Stimulated activated naive CD8-positive, alpha-beta T cell treated with anti-CD3 and anti-CD28 coated beads, Interleukin-15, amount 100 ng/mL, for 72 hours (primary cell): Measurements from ENCODE around the gene NR3C1.

Experiments
- ATAC-seq: fragments of 150-1000 bp; cut with Tn5 transposase; 2 replicates; pipeline ENCODE4 v1.10.0; 2021; ENCODE audit warnings: mild to moderate bottlenecking, moderate library complexity
- DNase-seq, 2 donors: peaks; one replicate each; pipeline ENCODE4 v3.0.0; 2021 to 2022
- H3K27ac Mint-ChIP-seq, 2 donors: one replicate each; pipeline ENCODE4 v1.8.0; 2022; ENCODE audit warnings: mild to moderate bottlenecking in 2 of 2, mixed read lengths in 2 of 2, moderate library complexity in 2 of 2
- H3K27me3 Mint-ChIP-seq: one replicate; pipeline ENCODE4 v1.8.0; 2022; ENCODE audit warnings: mixed read lengths
- H3K4me1 Mint-ChIP-seq: one replicate; pipeline ENCODE4 v1.8.0; 2022; ENCODE audit warnings: mild to moderate bottlenecking, mixed read lengths
- H3K4me3 Mint-ChIP-seq, 2 donors: one replicate each; pipeline ENCODE4 v1.8.0; 2022; ENCODE audit warnings: mild to moderate bottlenecking in 2 of 2, mixed read lengths in 2 of 2, moderate library complexity in 1 of 2
- H3K9me3 Mint-ChIP-seq, 2 donors: one replicate each; pipeline ENCODE4 v1.8.0; 2022; ENCODE audit warnings: mixed read lengths in 2 of 2

The NR3C1 gene

GRCh38 chr5:143370440-143370839 is 33.0 kb downstream of the NR3C1 start:
- peaks cover 37% of the 10 kb centered on the region for H3K4me1 Mint-ChIP-seq
- DNase-seq: no peak

GRCh38 chr5:143364061-143364460 is 39.4 kb downstream of the NR3C1 start:
- ATAC-seq: no peak
- Mint-ChIP-seq H3K27me3 (no peaks in the 10 kb centered on the region), H3K9me3 (peaks cover 9 to 18% of the 10 kb centered on the region in 2 donors), H3K4me3 (no peak overlapping the region), H3K4me1 (peaks cover 65% of the 10 kb centered on the region), H3K27ac (no peak overlapping the region)
- no peak for DNase-seq

More at GRCh38 chr5:143370440-143370839, 33.0 kb downstream of the NR3C1 start:
- Mint-ChIP-seq H3K9me3 (peaks cover 0 to 7% of the 10 kb centered on the region in 2 donors), H3K27ac (no peak overlapping the region), H3K27me3 (no peaks in the 10 kb centered on the region), H3K4me3 (no peak overlapping the region)
- ATAC-seq: no peak

- ATAC-seq: no peak
- Mint-ChIP-seq H3K4me3 (no peak overlapping the region), H3K27ac (no peak overlapping the region), H3K9me3 (peaks cover 9 to 18% of the 10 kb centered on the region in 2 donors), H3K4me1 (peaks cover 65% of the 10 kb centered on the region), H3K27me3 (no peaks in the 10 kb centered on the region)
- no peak for DNase-seq
Measured at GRCh38 chr5:143362664-143363227, 40.7 kb downstream of the NR3C1 start.

GRCh38 chr5:143361438-143361837 is 42.0 kb downstream of the NR3C1 start:
- H3K27ac Mint-ChIP-seq: no peak overlapping the region
- H3K4me3 Mint-ChIP-seq: no peak overlapping the region
- H3K27me3 Mint-ChIP-seq: no peaks in the 10 kb centered on the region

DNA sequence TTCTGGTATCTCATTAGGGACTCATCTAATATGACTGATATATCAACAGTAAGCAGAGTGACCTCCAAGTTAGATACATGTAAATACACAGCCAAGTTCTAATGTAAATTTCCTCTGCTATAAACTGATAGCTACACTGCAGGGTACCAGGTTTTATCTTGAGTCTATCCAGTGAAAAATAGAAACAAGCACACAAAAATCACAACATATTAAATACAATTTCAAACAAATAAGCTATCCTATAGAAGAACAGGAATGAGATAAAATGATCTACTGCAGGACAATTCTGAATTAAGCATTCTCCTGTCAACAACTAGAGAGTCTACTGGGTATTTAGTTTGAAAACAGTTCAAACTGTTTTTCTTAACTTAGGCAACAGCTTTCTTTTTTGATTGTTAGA is 42.7 kb downstream of the NR3C1 start:
- Mint-ChIP-seq H3K4me3 (no peak overlapping the region), H3K27me3 (no peaks in the 10 kb centered on the region), H3K9me3 (peaks cover 9 to 14% of the 10 kb centered on the region in 2 donors), H3K27ac (no peak overlapping the region), H3K4me1 (peaks cover 76% of the 10 kb centered on the region)
- ATAC-seq (no peak), DNase-seq (no peak)

More at GRCh38 chr5:143361438-143361837, 42.0 kb downstream of the NR3C1 start:
- peaks cover 9 to 18% of the 10 kb centered on the region in 2 donors for H3K9me3 Mint-ChIP-seq
- DNase-seq: no peak
- peaks cover 71% of the 10 kb centered on the region for H3K4me1 Mint-ChIP-seq
- ATAC-seq: no peak

- no peak for DNase-seq
- peaks cover 79% of the 10 kb centered on the region for H3K4me1 Mint-ChIP-seq
Measured at GRCh38 chr5:143359869-143360268, 43.6 kb downstream of the NR3C1 start.

GRCh38 chr5:143356855-143357583 is 46.5 kb downstream of the NR3C1 start:
- Mint-ChIP-seq H3K27me3 (no peaks in the 10 kb centered on the region), H3K9me3 (no peaks in the 10 kb centered on the region), H3K4me1 (peaks cover 77% of the 10 kb centered on the region), H3K27ac (no peak overlapping the region), H3K4me3 (no peak overlapping the region)
- ATAC-seq (no peak), DNase-seq (no peak)

More at GRCh38 chr5:143359869-143360268, 43.6 kb downstream of the NR3C1 start:
- H3K27me3 Mint-ChIP-seq: no peaks in the 10 kb centered on the region
- no peak for ATAC-seq
- no peak overlapping the region for H3K27ac Mint-ChIP-seq
- peaks cover 4 to 7% of the 10 kb centered on the region in 2 donors for H3K9me3 Mint-ChIP-seq
- H3K4me3 Mint-ChIP-seq: no peak overlapping the region

GRCh38 chr5:143355710-143356109 is 47.8 kb downstream of the NR3C1 start:
- no peaks in the 10 kb centered on the region for H3K27me3 Mint-ChIP-seq
- ATAC-seq: no peak
- no peak overlapping the region for H3K27ac Mint-ChIP-seq
- no peaks in the 10 kb centered on the region for H3K9me3 Mint-ChIP-seq
- peaks cover 65% of the 10 kb centered on the region for H3K4me1 Mint-ChIP-seq
- peak in 1 of 2 donors; percentile 14 for DNase-seq
- no peak overlapping the region for H3K4me3 Mint-ChIP-seq

- DNase-seq: no peak
- Mint-ChIP-seq H3K27me3 (no peaks in the 10 kb centered on the region), H3K4me1 (peaks cover 56% of the 10 kb centered on the region), H3K27ac (peak overlapping the region; percentile 81 to 93), H3K4me3 (peak overlapping the region; percentile 80 to 83), H3K9me3 (no peaks in the 10 kb centered on the region)
- ATAC-seq: no peak
Measured at GRCh38 chr5:143354025-143354424, 49.5 kb downstream of the NR3C1 start.

- Mint-ChIP-seq H3K4me3 (peak overlapping the region; percentile 80 to 83), H3K27me3 (no peaks in the 10 kb centered on the region), H3K9me3 (no peaks in the 10 kb centered on the region), H3K4me1 (peaks cover 57% of the 10 kb centered on the region), H3K27ac (no peak overlapping the region)
- ATAC-seq (peak; percentile 69), DNase-seq (peak in 1 of 2 donors; percentile 23)
Measured at GRCh38 chr5:143352691-143353090, 50.8 kb downstream of the NR3C1 start.

DNA sequence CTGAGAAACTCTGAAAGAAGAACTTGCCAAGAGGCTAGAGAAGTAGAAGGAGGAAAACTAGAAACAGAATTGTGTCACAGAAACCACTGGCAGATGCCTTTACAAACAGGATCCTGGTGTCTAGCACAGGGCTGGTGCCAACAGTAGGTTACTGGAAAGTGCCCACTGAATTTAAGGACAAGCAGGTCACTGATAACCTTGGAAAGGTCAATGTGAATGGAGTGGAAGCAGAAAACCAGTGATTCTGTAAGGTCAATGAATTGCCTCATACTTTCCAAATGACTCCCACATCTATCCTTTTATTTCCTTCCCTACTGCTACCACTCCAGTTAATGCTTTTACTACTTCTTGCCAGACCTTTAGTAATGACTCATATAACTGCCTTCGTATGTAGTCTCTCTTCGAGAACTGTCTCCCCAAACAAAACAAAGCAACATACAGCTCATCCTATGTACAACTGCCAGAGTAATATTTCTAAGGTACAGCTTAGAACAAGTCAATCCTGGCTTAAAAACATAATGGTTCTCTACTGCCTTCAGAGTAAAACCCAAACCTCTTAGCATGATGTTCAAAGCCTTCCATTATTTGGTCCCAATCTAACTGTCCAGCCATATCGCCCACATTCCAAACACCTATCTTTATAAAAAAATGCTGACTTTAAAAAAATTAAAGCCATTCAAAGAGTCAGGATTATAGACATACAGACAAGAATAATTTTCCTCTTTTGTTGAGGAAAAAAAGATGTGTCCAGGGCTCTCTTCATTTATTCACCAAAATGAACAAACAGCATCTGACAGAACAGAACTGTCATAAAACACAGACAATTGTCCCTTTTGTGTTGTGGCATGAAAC is 52.5 kb downstream of the NR3C1 start:
- no peak overlapping the region for H3K27ac Mint-ChIP-seq
- H3K4me1 Mint-ChIP-seq: peaks cover 53% of the 10 kb centered on the region
- DNase-seq: no peak
- peak; percentile 84 for ATAC-seq
- H3K27me3 Mint-ChIP-seq: no peaks in the 10 kb centered on the region
- no peaks in the 10 kb centered on the region for H3K9me3 Mint-ChIP-seq
- H3K4me3 Mint-ChIP-seq: no peak overlapping the region

DNA sequence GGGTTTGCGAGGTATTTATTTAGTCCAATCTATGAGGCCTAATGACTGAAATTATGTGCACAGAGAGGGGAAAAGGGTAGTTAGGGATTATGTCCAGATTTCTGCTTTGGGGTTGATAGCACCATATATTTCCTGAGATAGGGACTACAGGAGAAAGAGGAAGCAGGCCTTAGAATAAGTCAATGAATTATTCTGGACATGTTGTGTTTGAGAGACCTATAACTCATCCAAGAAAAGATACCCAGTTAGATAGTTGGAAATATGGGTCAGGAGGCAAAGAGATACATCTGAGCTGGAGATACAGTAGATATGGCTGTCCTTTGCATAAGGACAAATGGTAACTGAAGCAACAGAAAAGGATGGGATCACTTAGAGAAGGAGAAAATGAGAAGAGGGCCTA is 53.1 kb downstream of the NR3C1 start:
- Mint-ChIP-seq H3K9me3 (no peaks in the 10 kb centered on the region), H3K4me1 (peaks cover 50% of the 10 kb centered on the region), H3K27me3 (no peaks in the 10 kb centered on the region), H3K4me3 (no peak overlapping the region), H3K27ac (no peak overlapping the region)
- DNase-seq (no peak), ATAC-seq (no peak)

- no peak overlapping the region for H3K27ac Mint-ChIP-seq
- H3K9me3 Mint-ChIP-seq: no peaks in the 10 kb centered on the region
- no peak for ATAC-seq
- peaks cover 41% of the 10 kb centered on the region for H3K4me1 Mint-ChIP-seq
- H3K27me3 Mint-ChIP-seq: no peaks in the 10 kb centered on the region
- no peak for DNase-seq
- H3K4me3 Mint-ChIP-seq: no peak overlapping the region
Measured at GRCh38 chr5:143349177-143349576, 54.3 kb downstream of the NR3C1 start.

DNA sequence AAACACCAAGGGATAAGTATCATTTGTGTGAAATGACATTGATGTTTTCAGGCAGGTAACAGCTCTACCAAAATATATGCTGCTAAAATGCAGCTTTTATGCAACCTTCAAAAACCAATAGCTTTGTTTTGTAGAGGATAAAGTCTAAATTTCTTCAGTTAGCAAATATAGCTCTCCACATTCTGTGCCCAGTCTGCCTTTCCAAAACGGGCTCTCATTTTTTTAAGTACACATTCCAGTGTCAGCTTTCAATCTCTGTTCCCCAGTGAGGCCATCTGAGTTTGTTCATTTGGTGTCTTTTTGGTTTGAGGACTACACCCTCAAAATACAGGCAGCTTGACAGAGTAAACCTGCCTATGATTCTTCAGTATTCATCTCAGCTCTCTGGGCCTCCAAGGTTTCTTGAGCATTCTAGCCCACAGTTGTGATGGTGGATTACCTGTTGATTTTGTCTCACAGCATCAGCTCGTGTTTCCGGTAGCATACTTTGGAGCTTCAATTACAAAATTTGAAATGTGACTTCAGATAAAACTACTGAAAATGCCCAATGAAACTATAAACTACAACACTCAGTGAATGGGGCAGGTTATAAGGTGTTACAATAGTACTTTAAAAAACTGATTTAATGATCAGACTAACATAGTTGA is 55.7 kb downstream of the NR3C1 start:
- Mint-ChIP-seq H3K4me1 (peaks cover 36% of the 10 kb centered on the region), H3K27ac (peak overlapping the region in 1 of 2 donors; percentile 12), H3K9me3 (no peaks in the 10 kb centered on the region), H3K4me3 (no peak overlapping the region), H3K27me3 (no peaks in the 10 kb centered on the region)
- DNase-seq (no peak), ATAC-seq (no peak)

DNA sequence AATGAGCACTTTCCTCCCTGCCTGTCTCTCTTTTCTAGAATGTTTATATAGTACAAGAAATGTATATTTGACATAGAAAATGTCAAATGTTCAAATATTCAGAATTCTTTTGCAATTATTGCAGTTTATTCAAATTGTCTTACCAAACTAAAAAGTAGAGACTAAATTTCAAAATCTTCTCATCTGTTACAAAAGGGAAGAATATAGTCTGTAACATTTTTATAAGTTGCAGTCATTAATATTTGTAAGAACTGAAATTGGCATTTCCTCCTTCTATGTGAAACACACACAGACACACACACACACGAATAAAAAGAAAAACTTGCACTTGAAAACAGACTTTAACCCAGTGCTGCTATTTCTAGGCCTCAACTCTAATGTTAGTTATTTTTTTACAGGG is 56.4 kb downstream of the NR3C1 start:
- ATAC-seq (no peak), DNase-seq (no peak)
- Mint-ChIP-seq H3K9me3 (peaks cover 0 to 8% of the 10 kb centered on the region in 2 donors), H3K4me3 (no peak overlapping the region), H3K4me1 (peaks cover 39% of the 10 kb centered on the region), H3K27ac (no peak overlapping the region), H3K27me3 (no peaks in the 10 kb centered on the region)
